H1 (cell line): ENCODE measurements around the gene WDSUB1.

Source experiments
- CEBPB ChIP-seq: IDR thresholded peaks from 2 replicates; pipeline ENCODE4 v1.6.1; 2012; ENCODE audit warnings: low read depth, low read length
- CHD2 ChIP-seq: IDR thresholded peaks from 2 replicates; pipeline ENCODE4 v1.6.1; 2012; ENCODE audit warnings: low read length, improper control_type of control experiment
- CTCF ChIP-seq, 3 experiments: IDR thresholded peaks; 1 replicate in 2 of 3; 2 replicates in 1 of 3; pipeline versions ENCODE4 v1.5.1 to v1.6.1; 2011; ENCODE audit warnings: low read length in 3 of 3, mild to moderate bottlenecking in 3 of 3, inconsistent platforms in 2 of 3, low read depth in 1 of 3, moderate library complexity in 1 of 3; ENCODE audit not compliant: insufficient read depth in 1 of 3; ENCODE audit errors: control extremely low read depth in 1 of 3
- E2F6 ChIP-seq: IDR thresholded peaks from 2 replicates; pipeline ENCODE4 v1.6.1; 2012; ENCODE audit warnings: inconsistent platforms
- FOSL1 ChIP-seq: IDR thresholded peaks from 2 replicates; pipeline ENCODE4 v1.6.1; 2011; ENCODE audit warnings: mild to moderate bottlenecking, low read depth, low read length, moderate library complexity; ENCODE audit not compliant: insufficient read depth
- JUN ChIP-seq: IDR thresholded peaks from 2 replicates; pipeline ENCODE4 v1.6.1; 2011; ENCODE audit warnings: low read depth, mild to moderate bottlenecking, improper control_type of control experiment, low read length
- KDM4A ChIP-seq: IDR thresholded peaks from one replicate; pipeline ENCODE4 v1.7.1; 2012; ENCODE audit warnings: low read depth, mild to moderate bottlenecking, moderate library complexity, low read length, inconsistent platforms; ENCODE audit not compliant: severe bottlenecking
- POLR2AphosphoS5 ChIP-seq: IDR thresholded peaks from 2 replicates; pipeline ENCODE4 v1.6.1; 2011; ENCODE audit warnings: low read depth, low read length
- RNF2 ChIP-seq: fragments of 200-900, 300-1000 bp; sonication (generic); IDR thresholded peaks from 2 replicates; pipeline ENCODE4 v1.7.1; 2016; ENCODE audit warnings: borderline replicate concordance, low read depth, mild to moderate bottlenecking, antibody characterized with exemption, low read length; ENCODE audit not compliant: poor library complexity, severe bottlenecking; ENCODE audit errors: missing control alignments
- SUZ12 ChIP-seq: fragments of 200-600 bp; sonication (generic); IDR thresholded peaks from 2 replicates; pipeline ENCODE4 v1.6.1; 2012; ENCODE audit warnings: mild to moderate bottlenecking, inconsistent platforms, low read length, moderate library complexity, mixed read lengths
- TAF1 ChIP-seq: IDR thresholded peaks from 2 replicates; pipeline ENCODE4 v1.6.1; 2011; ENCODE audit warnings: mild to moderate bottlenecking, low read depth, low read length
- TBP ChIP-seq: IDR thresholded peaks from 2 replicates; pipeline ENCODE4 v1.6.1; 2011; ENCODE audit warnings: low read depth, low read length, improper control_type of control experiment
- TF ChIP-seq, protein P1 (sequence below): IDR thresholded peaks from 2 replicates; pipeline ENCODE4 v1.6.1; 2012; ENCODE audit warnings: low read length, inconsistent platforms

GRCh38 chr2:159230145-159230877 is 56.2 kb downstream of the WDSUB1 start:
- TF ChIP-seq, protein P1, sequence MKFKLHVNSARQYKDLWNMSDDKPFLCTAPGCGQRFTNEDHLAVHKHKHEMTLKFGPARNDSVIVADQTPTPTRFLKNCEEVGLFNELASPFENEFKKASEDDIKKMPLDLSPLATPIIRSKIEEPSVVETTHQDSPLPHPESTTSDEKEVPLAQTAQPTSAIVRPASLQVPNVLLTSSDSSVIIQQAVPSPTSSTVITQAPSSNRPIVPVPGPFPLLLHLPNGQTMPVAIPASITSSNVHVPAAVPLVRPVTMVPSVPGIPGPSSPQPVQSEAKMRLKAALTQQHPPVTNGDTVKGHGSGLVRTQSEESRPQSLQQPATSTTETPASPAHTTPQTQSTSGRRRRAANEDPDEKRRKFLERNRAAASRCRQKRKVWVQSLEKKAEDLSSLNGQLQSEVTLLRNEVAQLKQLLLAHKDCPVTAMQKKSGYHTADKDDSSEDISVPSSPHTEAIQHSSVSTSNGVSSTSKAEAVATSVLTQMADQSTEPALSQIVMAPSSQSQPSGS = no peak
- TF ChIP-seq TAF1 (no peak), CTCF (IDR thresholded peaks at IDR 0.05; ENCODE audit: control extremely low read depth in 1 of 3, insufficient read depth in 1 of 3, low read depth in 1 of 3, low read length in 3 of 3) (no peak), POLR2AphosphoS5 (no peak), JUN (no peak), CHD2 (no peak), E2F6 (no peak), TBP (no peak), KDM4A (no peak), CEBPB (no peak), SUZ12 (no peak), RNF2 (no peak), FOSL1 (no peak)
